ENCODE results near the gene SFT2D1.

SFT2D1 gene

GRCh38 chr6:166307082-166308032 lies 35.0 kb downstream of the SFT2D1 start:
- peak in 16 of 56 donors; percentile 33 to 80 (median 62) for DNase-seq

GRCh38 chr6:166306378-166307081 lies 35.8 kb downstream of the SFT2D1 start:
- peak in 6 of 56 donors; percentile 27 to 65 (median 52) for DNase-seq

- DNase-seq = peak in 25 of 56 donors; percentile 19 to 64 (median 42)
Observed at GRCh38 chr6:166305562-166306117, 36.7 kb downstream of the SFT2D1 start.

- DNase-seq = no peak
Observed at GRCh38 chr6:166304106-166304505, 38.2 kb downstream of the SFT2D1 start.

GRCh38 chr6:166301611-166302529 lies 40.5 kb downstream of the SFT2D1 start:
- DNase-seq = no peak

GRCh38 chr6:166300357-166300987 lies 41.9 kb downstream of the SFT2D1 start:
- peak in 2 of 56 donors; percentile 33 to 47 for DNase-seq

GRCh38 chr6:166297606-166298005 lies 44.7 kb downstream of the SFT2D1 start:
- DNase-seq = peak in 54 of 56 donors; percentile 42 to 95 (median 84)

GRCh38 chr6:166296035-166296883 lies 46.1 kb downstream of the SFT2D1 start:
- DNase-seq = peak in 13 of 56 donors; percentile 29 to 67 (median 55)

- DNase-seq = peak in 3 of 56 donors; percentile 18 to 28 (median 21)
Observed at GRCh38 chr6:166293731-166294584, 48.4 kb downstream of the SFT2D1 start.

- DNase-seq = no peak
Observed at GRCh38 chr6:166289207-166290060, 52.9 kb downstream of the SFT2D1 start.

GRCh38 chr6:166286839-166287271 lies 55.5 kb downstream of the SFT2D1 start:
- DNase-seq = no peak

GRCh38 chr6:166285233-166285632 lies 57.1 kb downstream of the SFT2D1 start:
- peak in 1 of 56 donors; percentile 38 for DNase-seq

GRCh38 chr6:166284640-166285039 lies 57.7 kb downstream of the SFT2D1 start:
- DNase-seq = no peak

- no peak for DNase-seq
Observed at GRCh38 chr6:166282394-166283032, 59.8 kb downstream of the SFT2D1 start.

- no peak for DNase-seq
Observed at GRCh38 chr6:166281104-166281503, 61.2 kb downstream of the SFT2D1 start.

GRCh38 chr6:166279393-166279679 lies 63.0 kb downstream of the SFT2D1 start:
- no peak for DNase-seq
